SK-N-SH treated with all-trans-retinoic acid at 6 μM for 48 hours (cell line): Measurements from ENCODE around the gene KRTAP16-1.

Experiments used
- CREB5 ChIP-seq: fragments of 250-450 bp; sonication (Bioruptor Pico); IDR thresholded peaks from 2 replicates; pipeline ENCODE4 v1.5.1; 2020; ENCODE audit warnings: low read depth, mild to moderate bottlenecking, moderate library complexity
- CSDC2 ChIP-seq: fragments of 250-450 bp; sonication (Bioruptor Pico); IDR thresholded peaks from 2 replicates; pipeline ENCODE4 v1.5.0; 2020; ENCODE audit warnings: mild to moderate bottlenecking, moderate library complexity
- CSRNP3 ChIP-seq: fragments of 250-450 bp; sonication (Bioruptor Pico); IDR thresholded peaks from 2 replicates; pipeline ENCODE4 v1.5.1; 2021; ENCODE audit warnings: mild to moderate bottlenecking, moderate library complexity
- ESRRG ChIP-seq: fragments of 250-450 bp; sonication (Bioruptor Pico); IDR thresholded peaks from 2 replicates; pipeline ENCODE4 v1.6.1; 2021; ENCODE audit warnings: mild to moderate bottlenecking
- PATZ1 ChIP-seq: fragments of 250-450 bp; sonication (Bioruptor Pico); IDR thresholded peaks from 2 replicates; pipeline ENCODE4 v1.8.0; 2020; ENCODE audit warnings: mild to moderate bottlenecking, moderate library complexity, borderline replicate concordance
- RARB ChIP-seq: fragments of 250-450 bp; sonication (Bioruptor Pico); IDR thresholded peaks from 2 replicates; pipeline ENCODE4 v1.8.0; 2021; ENCODE audit warnings: mild to moderate bottlenecking, moderate library complexity
- ZC3H10 ChIP-seq: fragments of 250-450 bp; sonication (Bioruptor Pico); IDR thresholded peaks from 2 replicates; pipeline ENCODE4 v1.5.1; 2021; ENCODE audit warnings: mild to moderate bottlenecking, moderate library complexity

- no peak for TF ChIP-seq ESRRG (CRISPR knock-in tag)
- no peak for TF ChIP-seq ZC3H10 (CRISPR knock-in tag)
- no peak for TF ChIP-seq CSDC2 (CRISPR knock-in tag)
- TF ChIP-seq RARB (CRISPR knock-in tag) = no peak
- TF ChIP-seq CSRNP3 = no peak
- no peak for TF ChIP-seq CREB5
- TF ChIP-seq PATZ1 (CRISPR knock-in tag) = no peak
Observed at GRCh38 chr17:41301916-41302901, 6.9 kb downstream of the KRTAP16-1 start, which contains the start of gene KRTAP29-1.
